HG03457 (cell line): ENCODE measurements around the gene ARL8B.

ENCODE experiments used
- ATAC-seq: cut with Tn5 transposase; IDR thresholded peaks from one replicate; pipeline ENCODE4 v1.9.1; 2021; ENCODE audit warnings: moderate number of reproducible peaks; ENCODE audit not compliant: unreplicated experiment

ARL8B gene

DNA sequence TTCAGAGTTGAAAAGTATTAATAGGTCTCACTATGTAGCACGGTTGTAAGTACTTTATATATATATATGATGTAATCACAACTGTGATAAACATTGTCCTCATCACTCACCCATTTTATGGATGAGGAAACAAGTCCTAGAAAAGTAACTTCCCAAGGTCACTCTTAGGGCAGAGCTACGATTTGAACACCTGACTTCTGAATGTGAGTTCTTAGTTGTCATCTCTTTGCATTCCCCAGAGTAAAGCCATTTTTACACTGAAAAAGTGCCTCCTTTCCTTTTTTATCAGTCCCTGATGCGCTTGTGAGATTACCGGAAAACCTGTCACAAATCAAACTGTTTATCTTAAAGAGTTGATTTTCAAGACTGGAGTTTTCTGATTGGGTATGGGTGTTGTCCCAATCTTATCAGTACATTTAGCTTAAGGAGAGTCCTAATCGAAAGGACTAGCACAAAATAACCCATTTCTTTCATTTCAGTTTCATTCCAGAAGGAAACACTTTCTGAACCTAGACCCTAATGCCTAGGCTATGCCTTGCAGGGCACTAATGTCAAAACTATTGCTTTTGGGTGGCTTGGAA lies 63.1 kb downstream of the ARL8B start:
- ATAC-seq = no peak

DNA sequence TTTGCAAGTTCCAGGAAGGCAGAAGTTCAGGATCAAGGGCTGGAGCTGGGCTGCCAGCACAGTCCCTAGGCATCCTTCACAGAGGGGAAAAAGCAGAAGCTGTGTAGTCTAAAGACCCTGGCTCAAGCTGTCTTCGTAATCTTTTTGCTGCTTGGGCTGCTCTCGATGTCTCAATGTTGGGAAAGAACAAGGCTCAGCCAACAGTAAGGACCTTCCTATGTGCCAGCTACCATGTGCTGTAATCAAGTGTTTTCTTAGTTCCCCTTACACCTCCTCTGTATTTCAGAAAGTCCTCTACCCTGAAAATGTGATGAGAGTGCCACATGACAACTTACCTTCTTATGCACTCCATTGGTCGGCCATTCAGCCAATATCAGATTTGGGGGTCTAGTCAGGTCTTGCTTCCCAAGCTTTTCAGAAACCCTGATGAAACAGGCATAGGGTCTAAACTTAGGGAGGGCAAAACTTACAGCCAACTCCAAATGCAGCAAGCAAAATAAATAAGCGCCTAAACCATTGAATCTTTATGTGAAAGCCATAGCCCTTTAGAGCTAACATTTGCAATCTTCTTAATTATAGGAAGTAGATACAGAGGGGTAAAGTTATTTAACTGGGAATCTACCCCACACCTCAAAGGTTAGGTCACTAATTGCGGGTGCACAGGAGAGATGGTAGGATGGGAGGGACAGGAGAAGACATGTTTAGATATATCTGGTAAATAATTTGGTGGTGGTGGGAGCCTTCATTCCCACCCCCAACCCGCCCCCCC lies 64.2 kb downstream of the ARL8B start:
- ATAC-seq = no peak

DNA sequence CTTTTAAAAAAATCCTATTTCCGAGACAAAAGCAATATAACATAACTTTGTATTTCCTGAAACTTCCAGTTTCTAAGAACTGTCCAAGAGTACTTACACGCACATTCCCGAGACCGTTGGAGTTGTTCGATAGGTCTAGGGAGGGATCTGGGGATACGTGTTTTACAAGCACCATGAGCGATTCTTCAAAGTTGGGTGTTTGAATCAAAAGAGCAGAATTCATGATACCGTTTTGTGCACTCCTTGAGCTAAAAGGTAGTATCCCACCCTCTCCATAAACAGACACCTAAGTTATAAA lies 64.7 kb downstream of the ARL8B start:
- no peak for ATAC-seq

DNA sequence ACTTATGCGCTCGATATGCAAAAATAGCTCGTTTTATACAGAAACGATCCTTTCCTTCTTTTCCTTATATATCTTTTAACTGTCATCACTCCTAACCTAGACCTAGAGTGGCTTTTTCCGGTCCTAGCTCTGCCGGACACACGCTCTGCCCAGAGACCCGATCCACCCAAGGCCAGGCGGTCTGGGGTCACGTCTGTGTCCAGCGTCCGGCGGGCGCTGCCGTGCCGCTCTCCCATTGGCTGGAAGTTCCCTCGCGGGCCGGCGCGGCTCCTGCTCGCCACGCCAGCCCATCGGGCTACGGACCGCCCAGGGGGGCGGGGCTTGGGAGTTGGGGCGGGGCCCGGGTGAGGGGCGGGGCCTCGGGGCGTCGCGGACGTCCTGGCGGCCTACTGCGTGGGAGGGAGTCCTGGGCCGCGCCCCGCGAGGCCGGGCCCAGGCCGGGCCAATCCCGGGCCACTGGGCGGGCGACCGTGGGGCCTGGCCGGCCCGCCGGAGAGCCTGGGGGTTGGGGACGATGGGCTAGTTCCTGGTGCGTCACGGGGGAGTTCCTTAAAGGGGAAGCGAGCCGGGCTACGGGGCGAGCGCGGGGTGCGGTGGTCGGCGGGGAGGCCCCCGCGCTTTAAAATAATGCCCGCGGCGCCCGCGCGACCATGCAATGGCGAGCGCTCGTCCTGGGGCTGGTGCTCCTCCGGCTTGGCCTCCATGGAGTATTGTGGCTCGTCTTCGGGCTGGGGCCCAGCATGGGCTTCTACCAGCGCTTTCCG lies 65.2 kb downstream of the ARL8B start, which contains the start of gene EDEM1:
EDEM1 (plus strand) TSS at position 552 of the 764 bp plus-strand sequence; CDS start at position 651, 99 bp downstream.
- peak; percentile 78 for ATAC-seq

DNA sequence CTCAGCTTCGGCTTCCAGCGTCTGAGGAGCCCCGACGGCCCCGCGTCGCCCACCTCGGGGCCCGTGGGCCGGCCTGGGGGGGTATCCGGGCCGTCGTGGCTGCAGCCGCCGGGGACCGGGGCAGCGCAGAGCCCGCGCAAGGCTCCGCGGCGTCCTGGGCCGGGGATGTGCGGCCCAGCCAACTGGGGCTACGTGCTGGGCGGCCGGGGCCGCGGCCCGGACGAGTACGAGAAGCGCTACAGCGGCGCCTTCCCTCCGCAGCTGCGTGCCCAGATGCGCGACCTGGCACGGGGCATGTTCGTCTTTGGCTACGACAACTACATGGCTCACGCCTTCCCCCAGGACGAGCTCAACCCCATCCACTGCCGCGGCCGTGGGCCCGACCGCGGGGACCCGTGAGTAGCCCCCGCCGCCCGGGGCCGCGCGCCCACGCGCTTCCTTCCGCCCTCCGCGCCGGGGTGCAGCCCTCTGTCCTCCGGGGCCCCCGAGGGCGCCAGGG lies 65.9 kb downstream of the ARL8B start:
- ATAC-seq = peak; percentile 6

DNA sequence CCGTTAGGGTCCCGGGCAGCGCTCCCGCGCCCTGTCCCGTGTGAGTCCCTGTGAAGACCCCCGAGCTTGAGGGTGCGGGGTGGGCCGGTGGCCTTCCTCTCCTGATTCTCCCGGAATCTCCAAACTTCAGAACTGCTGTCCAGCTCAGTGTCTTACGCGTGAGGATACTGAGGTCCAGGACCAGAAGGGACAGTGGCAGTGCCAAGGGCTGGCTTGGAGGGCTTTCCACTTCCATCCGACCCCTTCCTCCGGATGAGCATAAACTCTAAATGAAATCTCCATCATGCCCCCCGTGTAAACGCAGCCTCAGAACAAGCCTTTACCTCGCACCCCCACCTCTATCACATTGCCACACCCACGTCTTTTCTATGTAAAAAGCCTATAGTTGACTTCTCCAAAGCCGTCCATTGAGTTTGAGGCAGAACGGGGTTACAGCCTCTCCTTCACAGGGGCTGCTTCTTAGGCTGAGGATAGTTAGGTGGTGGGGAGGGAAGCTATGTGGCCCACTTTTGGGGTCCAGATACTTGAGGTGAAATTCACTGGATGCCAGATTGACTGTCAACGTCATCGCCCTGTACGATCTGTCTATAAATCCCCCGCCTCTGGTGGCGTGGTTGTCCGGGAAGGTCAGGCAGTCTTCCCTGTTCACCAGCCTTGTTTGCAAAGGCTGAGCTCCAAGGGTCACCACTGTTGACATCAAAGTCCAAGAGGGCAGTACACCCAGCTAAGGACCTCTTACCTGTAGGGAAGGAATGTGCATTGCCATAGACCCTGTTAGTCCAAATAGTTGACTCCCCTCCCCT lies 66.5 kb downstream of the ARL8B start:
- no peak for ATAC-seq

DNA sequence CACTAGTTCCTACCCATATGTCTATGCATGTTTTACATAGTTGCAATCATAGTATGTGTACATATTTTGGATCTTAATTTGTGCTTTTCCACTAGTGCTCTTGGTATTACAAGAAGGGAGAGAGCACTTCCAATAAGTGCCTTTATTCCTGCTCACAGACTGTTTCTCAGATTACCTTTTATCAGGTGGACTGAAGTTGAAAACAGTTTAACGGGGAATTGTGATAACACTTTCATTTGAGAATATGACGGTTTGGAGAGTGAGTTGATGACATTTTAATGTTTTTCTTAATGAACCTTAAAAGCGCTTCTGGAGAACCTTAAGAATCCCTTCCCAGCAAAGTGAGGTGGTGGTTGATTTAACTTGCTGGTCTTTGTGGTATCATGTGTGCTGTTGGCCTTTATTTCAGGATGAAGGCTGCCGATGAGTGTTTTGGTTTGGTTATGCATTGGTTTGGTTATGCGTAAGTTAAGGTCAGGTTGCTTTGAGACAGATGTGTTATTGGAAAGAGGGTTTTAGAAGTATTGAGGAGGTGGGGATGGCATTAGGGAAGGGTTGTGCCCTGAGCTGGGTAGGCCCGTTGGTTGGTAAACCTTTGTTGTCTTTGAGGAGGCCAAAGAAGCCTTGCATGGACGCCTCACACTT lies 68.2 kb downstream of the ARL8B start:
- ATAC-seq = no peak

DNA sequence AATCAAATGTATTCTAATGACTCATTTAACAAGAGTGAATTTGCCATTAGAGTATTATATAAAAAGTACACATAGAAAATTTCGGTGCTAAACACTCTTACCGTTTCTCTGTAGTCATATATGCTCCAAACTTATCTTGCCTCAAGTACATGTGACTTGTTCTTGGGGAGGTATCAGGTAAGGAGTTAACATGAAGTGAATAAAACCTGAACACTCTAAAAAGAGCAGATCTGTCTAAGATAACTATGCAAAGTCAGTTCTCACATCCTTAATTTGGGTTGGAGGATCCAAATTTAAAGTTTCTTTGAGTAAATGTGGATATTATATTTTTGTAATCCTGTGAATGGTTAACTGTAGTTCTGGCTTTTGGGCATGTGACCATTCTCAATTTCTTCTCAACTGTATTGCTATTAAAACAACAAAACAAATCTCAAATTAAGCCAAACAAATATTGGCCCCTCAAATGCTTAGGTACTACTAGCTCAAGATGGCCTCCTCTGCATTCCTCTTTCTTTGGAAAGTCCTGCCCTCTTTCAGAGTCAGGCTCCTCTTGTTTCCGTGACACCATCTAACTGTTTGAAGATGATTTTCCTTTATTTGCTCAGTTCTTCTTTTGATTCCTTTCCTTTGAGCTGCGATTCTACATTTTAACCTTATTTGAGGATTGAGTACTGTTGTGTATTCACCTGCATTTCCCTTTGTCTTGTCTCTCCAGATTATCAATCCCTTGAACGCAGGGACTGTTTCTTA lies 69.6 kb downstream of the ARL8B start:
- no peak for ATAC-seq

DNA sequence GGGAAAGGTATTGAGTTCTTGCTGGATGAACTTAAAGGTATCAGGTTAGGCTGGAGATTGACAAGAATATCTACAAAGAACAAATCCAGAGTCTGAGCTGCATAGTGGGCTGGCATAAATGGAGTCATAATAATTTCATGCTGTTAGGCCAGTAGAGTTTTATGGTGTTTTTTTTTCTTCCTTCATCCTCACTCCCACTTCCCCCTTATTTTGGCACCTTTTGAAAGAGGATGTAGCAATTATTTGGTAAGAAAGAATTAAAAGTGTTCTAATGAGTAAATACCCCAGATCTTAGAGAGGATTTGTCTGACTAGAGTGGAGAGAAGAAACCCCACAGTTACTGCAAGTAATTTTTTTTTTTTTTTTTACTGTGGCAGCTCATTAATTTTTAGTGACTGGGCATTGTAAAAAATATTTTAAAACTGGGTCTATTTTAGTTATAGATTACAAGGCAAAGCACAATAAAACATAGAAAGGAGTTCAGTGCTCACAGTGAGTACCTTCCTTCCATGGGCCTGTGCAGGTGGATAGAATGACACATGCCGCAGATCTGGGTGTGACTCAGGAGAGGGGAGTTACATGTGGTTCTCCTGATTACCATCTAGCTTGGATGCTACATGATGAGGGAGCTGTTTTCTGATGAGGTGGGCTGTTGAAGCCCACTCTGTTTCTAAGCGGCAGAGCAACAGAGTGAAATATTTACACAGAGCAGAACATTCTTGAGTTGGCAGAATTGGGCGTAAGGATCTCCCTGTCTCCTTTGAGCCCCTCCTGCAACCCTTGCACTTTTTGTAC lies 70.7 kb downstream of the ARL8B start:
- ATAC-seq = no peak

DNA sequence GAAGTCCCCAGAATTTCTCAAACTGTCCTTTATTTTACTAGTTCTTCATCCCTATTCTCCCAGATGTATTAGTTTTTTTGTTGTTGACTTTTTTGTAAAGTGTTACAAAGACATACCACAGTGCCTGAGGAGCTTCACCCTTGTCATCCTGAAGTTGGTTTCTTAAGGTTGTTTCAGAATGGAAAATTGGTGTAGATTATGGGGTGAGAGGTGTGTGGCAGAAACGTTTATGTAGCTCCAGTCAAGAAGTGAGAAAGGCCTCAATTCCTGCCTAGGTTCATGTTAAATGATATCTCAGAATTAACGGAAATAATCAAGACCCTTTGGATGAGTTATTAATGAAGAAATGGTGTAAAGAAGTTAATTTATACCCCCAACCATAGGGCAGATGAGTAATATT lies 72.2 kb downstream of the ARL8B start:
- no peak for ATAC-seq

DNA sequence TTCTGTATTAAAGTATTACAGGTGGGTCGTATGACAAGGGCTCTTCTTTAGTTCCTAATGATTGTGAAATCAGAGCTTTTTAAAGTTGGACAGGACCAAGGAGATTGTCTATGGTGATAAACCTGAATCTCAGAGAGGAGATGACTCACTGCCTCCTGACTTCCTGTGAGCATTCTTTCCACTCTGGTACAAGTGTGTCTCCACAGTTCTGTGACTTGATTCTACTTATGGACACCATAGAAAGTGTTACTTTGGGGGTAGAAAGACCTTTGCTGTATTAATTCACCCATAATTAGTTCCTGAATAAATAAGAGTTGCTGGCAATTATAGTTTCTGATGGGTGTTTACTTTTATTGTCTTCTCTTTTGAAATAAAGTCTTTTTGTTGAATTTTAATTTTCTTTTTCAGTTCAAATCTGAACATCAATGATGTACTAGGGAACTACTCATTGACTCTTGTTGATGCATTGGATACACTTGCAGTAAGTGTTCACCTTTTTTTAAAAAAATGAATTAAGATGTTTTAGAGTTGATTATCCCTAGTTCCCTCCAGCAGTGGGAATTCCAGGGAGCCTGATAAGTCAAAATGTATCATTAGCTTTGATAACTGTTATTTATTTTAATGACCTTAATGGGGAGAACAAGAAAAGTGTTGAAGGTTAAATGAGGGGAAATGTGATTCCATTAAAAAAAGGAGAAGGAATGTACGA lies 72.9 kb downstream of the ARL8B start:
- peak; percentile 32 for ATAC-seq

DNA sequence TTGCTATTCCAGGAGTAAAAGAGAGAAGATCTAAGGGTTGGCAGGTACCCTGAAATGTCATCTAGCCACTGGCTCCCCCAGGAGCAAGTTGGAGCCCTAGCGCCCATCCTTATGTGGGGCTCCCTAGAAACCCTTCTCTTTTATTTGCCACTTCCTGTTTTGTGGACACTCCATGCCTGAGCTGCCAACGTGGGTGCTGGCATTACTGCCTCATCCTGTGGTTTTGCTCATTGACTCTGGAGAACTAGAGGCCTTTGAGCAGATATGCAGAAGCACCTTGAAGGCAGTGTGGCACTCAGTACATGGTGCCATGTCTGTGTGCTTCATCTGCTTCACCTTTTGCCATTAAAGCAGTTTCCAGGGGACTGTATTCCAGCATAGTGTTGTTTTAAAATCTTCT lies 73.5 kb downstream of the ARL8B start:
- ATAC-seq = no peak

DNA sequence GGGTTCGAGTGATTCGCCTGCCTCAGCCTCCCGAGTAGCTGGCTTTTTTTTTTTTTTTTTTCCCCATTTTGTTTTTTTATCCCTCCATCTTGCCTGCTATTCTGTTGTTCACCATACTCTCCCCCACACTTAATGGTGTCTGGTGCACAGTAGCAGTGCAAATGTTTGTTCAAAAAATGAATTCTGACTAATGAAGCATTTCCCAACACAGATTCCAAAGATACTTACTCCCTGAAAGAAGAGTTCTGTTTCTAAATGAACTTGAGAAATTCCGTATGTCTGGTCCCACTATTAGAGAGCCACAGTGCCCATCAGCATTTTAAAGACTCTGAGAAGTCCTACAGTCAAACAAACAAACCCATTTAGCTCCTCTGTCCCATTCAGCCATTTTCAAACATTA lies 74.9 kb downstream of the ARL8B start:
- no peak for ATAC-seq

DNA sequence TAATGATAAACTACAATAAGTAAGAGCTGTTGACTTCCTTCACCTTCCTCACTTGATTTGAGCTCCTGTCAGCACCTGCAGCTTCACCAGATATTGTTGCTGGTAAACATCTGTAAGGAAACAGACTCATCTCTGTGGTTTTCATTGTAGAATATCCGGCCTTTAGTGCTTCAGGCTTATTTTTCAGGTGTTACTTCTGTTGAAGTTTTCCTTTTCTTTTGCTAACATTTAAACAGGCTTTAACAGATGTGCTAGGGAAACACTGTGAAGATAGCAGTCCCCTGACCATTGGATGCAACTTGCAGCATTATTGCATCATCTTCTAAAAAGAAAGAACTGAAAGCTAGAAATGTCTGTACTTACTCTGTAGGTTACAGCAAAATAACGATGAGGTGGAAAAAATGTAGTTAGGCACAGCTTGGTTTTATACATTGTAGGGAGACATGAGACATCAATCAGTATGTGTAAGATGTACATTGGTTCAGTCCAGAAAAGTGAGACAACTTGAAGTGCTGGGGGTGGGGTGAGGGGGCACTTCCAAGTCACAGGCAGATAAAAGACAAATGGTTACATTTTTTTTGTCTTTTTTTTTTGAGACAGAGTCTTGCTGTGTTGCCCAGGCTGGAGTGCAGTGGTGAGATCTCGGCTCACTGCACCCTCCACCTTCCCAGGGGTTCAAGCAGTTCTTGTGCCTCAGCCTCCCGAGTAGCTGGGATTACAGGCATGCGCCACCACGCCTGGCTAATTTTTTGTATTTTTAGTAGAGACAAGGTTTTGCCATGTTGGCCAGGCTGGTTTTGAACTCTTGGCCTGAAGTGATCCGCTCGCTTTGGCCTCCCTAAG lies 75.6 kb downstream of the ARL8B start:
- ATAC-seq = peak; percentile 52

DNA sequence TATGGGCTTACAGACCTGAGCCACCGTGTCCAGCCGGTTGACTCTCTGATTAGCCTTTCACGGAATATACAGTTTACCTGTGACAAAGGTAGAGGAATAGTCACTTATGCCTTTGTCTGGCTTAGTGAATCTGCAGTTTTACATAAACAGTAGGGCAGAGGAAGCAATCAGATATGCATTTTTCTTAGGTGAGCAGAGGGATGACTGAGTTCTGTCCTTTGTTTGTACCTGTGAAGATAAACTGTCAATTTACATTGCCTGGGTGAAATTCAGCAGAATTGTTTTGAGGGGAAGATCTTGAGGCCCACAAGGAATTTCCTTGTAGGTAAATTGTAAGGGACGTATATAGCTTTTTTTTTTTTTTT lies 76.2 kb downstream of the ARL8B start:
- no peak for ATAC-seq

DNA sequence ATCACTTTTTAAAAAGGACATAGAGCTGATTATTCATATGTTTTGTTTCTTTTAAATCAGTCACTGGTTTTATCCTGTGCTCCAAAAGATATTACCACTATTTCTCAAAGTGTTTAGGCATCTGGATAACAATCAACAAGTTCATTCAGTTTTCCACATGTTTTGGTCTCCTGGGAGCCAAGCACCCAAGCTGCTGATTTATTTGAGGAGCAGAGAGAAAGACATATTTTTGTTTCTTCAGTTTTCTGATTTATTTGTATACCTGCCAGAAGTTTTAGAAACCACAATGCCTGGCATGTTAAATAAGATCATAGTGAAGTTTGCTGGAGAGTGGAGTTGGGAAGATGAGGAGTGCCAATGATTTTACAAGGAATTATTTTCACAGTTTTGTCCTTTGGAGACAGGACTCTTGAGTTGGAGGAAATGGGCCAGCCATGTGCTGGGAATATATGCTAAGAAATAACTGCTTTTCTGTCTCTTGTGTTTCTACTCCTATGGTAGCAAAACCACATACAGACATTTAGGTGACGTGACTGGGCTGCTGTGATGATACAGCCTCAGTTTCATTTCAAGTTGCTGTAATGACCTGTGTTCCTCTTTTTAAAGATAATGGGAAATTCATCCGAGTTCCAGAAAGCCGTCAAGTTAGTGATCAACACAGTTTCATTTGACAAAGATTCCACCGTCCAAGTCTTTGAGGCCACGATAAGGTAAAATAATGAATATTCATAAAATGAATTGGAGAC lies 77.1 kb downstream of the ARL8B start:
- peak; percentile 31 for ATAC-seq

DNA sequence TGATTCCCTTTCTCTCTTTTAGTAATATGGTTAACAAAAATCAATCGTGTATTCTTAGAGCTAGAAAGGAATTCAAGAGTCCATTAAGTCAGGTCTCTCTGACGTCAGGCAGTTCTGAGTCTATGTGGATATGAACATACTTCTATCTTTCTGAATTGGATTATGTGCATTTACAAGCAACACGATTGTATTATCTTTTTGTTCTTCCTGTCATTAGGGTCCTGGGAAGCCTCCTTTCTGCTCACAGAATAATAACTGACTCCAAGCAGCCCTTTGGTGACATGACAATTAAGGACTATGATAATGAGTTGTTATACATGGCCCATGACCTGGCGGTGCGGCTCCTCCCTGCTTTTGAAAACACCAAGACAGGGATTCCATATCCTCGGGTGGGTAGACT lies 79.4 kb downstream of the ARL8B start:
- no peak for ATAC-seq
